ENCODE data around the gene ARHGAP6. TPM values are rescaled to one million over a fixed set of nuclear protein-coding genes. Genes with fewer than 3 reads are reported as not detected.
A peak's percentile ranks its signal among the peaks of the same experiment; 100 is the strongest.

Gene ARHGAP6
- total RNA-seq, 1 donor from 2014 or later, result 4.9 TPM

GRCh38 chrX:11541510-11541909 lies 124.2 kb downstream of the ARHGAP6 start:
- TF ChIP-seq CTCF (conservative IDR thresholded peaks at IDR 0.05; ENCODE audit: low read depth, low read length), result no peak
- no peak overlapping the region for H3K4me3 ChIP-seq (ENCODE audit: low read depth, low read length)
- DNase-seq (ENCODE audit: low read depth), result no peak

DNA sequence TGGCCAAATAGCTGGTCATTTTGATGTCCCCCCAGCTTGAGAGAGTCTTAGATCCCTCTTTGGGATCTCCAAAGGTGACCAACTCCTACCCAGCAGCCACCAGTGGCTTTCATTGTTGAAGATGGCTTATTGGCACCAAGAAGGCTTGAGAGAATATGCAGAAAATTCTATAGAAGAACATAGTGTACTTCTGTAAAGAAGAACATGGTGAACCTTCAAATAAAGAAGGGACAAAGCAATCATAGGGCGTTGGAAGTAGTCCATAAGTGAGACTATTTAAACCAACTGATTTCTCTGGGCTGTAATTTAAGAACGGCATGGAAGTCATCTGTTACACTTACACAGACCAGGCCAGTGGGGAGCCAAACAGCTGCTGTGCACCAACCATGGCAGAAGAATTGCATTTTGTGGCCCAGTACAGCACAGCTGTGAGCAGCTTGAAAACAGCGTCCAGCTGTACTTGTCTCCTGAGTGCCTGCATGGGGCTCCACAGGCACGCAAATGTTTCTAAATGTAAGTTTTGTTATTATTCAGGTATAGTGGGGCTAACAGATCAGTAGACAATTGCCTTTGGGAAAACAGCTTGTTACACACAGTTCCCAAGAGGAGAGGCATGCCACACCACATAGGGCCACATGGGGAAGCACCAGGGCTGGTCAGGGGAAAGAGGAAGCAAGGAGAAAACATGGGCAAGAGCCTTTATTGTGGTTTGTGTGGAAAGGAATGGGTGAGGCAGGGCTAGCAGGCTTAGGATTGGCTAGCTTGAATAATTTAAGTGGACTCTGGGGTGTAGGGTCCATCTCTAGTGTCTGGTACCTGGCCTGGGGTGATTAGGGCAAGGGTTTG lies 125.0 kb downstream of the ARHGAP6 start:
- TF ChIP-seq CTCF (conservative IDR thresholded peaks at IDR 0.05; ENCODE audit: low read depth, low read length), result peak; percentile 32
- H3K4me3 ChIP-seq (ENCODE audit: low read depth, low read length), result no peak overlapping the region
- DNase-seq (ENCODE audit: low read depth), result no peak

DNA sequence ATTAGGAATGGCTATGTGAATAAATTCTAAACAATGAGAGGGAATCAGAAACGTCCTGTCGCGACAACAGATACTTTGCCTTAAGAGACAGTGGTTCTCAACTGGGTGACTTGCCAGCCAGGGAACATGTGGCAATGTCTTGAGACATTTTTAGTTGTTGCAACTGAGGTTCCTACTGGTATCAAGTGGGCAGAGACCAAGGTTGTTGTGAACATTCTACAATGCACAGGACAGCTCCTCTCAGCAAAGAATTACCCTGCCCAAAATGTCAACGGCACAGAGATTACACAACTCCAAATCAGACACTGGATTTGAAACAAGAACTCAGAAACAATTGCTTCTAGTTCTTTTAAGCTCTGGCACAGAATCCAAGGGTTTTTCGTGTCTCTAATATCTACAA lies 128.6 kb downstream of the ARHGAP6 start:
- no peak for DNase-seq (ENCODE audit: low read depth)
- no peak for TF ChIP-seq CTCF (conservative IDR thresholded peaks at IDR 0.05; ENCODE audit: low read depth, low read length)

GRCh38 chrX:11535156-11535919 lies 130.4 kb downstream of the ARHGAP6 start:
- no peak for TF ChIP-seq CTCF (conservative IDR thresholded peaks at IDR 0.05; ENCODE audit: low read depth, low read length)
- no peak for DNase-seq (ENCODE audit: low read depth)
- H3K4me3 ChIP-seq (ENCODE audit: low read depth, low read length), result no peak overlapping the region

More for the DNA sequence above, 128.6 kb downstream of the ARHGAP6 start:
- no peak overlapping the region for H3K4me3 ChIP-seq (ENCODE audit: low read depth, low read length)

- peak; percentile 55 for TF ChIP-seq CTCF (conservative IDR thresholded peaks at IDR 0.05; ENCODE audit: low read depth, low read length)
- H3K4me3 ChIP-seq (ENCODE audit: low read depth, low read length), result no peak overlapping the region
- DNase-seq (ENCODE audit: low read depth), result peak; percentile 39
Measured at GRCh38 chrX:11533199-11533651, 132.5 kb downstream of the ARHGAP6 start.

DNA sequence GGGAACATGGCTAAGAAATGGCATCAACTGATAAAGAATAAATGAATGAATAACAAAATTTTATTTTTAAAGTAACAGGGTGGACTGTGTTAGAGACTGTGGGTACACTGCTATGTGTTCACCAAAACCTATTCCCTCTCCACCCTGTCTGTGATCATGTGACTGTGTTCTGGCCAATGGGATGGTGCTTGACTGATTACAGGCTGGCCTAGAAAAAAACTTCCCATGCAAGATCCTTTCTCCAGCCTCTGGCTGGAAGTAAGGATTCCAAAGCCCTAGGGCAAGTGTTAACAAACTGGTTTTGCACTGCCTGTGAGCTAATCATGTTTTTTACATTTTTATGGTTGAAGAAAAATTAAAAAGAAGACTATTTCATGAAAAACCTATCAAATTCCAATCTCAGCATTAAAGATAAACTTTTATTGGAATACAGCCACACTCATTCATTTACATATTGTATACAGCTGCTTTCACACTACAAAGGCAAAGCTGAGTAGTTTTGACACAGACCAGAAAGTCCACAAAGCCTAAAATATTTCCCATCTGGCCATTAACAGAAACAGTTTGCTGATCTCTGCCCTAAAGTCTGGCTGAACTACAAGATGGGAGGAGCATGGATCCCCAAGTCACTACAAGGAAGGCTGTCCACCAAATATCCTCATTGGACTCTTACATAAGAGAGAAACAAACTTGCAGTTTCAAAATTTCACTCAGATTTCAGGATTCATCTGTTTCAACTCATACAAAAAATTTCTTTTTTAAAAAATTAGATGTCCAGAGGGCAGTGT lies 133.2 kb downstream of the ARHGAP6 start:
- TF ChIP-seq CTCF (conservative IDR thresholded peaks at IDR 0.05; ENCODE audit: low read depth, low read length), result no peak
- no peak for DNase-seq (ENCODE audit: low read depth)
- H3K4me3 ChIP-seq (ENCODE audit: low read depth, low read length), result no peak overlapping the region

All from epithelial cell of proximal tubule (primary cell).